ENCODE measurements around the gene GET4. TPM values are rescaled to one million over a fixed set of nuclear protein-coding genes. Genes with fewer than 3 reads are reported as not detected.

GET4 gene
- total RNA-seq, 1 donor from 2014 or later, result 44.5 TPM

GRCh38 chr7:862157-862556, 14.2 kb upstream of the GET4 start:
- no peak for FAIRE-seq
- TF ChIP-seq, protein P1, sequence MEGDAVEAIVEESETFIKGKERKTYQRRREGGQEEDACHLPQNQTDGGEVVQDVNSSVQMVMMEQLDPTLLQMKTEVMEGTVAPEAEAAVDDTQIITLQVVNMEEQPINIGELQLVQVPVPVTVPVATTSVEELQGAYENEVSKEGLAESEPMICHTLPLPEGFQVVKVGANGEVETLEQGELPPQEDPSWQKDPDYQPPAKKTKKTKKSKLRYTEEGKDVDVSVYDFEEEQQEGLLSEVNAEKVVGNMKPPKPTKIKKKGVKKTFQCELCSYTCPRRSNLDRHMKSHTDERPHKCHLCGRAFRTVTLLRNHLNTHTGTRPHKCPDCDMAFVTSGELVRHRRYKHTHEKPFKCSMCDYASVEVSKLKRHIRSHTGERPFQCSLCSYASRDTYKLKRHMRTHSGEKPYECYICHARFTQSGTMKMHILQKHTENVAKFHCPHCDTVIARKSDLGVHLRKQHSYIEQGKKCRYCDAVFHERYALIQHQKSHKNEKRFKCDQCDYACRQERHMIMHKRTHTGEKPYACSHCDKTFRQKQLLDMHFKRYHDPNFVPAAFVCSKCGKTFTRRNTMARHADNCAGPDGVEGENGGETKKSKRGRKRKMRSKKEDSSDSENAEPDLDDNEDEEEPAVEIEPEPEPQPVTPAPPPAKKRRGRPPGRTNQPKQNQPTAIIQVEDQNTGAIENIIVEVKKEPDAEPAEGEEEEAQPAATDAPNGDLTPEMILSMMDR (IDR thresholded peaks at IDR 0.05; ENCODE audit: insufficient read depth, low read length, severe bottlenecking), result no peak
- peaks cover 29% of the 10 kb centered on the region for H3K36me3 ChIP-seq (ENCODE audit: control insufficient read depth, insufficient read depth, low read length)
- no peaks in the 10 kb centered on the region for H3K27me3 ChIP-seq (ENCODE audit: control insufficient read depth, insufficient read depth, low read length)
- no peak overlapping the region for H3K4me3 ChIP-seq (ENCODE audit: low read depth, low read length)
- DNase-seq (ENCODE audit: low read depth), result no peak

- FAIRE-seq (no peak), DNase-seq (ENCODE audit: low read depth) (no peak)
- Histone ChIP-seq H3K36me3 (ENCODE audit: control insufficient read depth, insufficient read depth, low read length) (peaks cover 24% of the 10 kb centered on the region), H3K4me3 (ENCODE audit: low read depth, low read length) (no peak overlapping the region), H3K27me3 (ENCODE audit: control insufficient read depth, insufficient read depth, low read length) (no peaks in the 10 kb centered on the region)
- TF ChIP-seq, protein P1 (IDR thresholded peaks at IDR 0.05; ENCODE audit: insufficient read depth, low read length, severe bottlenecking), result no peak
These were observed 13.2 kb upstream of the GET4 start for GRCh38 chr7:863106-863505.

- peaks cover 28% of the 10 kb centered on the region for H3K36me3 ChIP-seq (ENCODE audit: control insufficient read depth, insufficient read depth, low read length)
- DNase-seq (ENCODE audit: low read depth), result no peak
These were observed 10.4 kb upstream of the GET4 start for GRCh38 chr7:865921-866320.

DNA sequence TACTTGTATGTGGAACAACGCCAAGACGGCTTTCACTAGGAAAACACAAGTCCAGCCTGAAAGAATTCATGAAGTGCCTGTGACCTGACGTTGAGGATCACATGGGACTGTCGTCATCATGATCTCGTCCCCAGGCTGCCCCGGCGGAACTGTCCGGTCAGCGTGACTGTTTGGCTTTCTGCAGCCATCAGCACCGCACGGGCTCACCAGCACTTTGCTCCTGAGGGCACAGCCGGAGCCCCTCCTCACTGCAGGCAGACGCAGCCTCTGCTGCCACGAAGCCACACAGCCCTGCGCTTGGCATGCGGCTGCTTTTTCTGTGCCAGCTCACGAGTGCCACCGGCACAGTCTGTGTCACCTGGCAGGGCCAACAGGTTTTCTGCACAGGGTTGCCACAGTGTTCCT, 9.4 kb upstream of the GET4 start:
- no peak overlapping the region for H3K4me3 ChIP-seq (ENCODE audit: low read depth, low read length)
- TF ChIP-seq, protein P1 (IDR thresholded peaks at IDR 0.05; ENCODE audit: insufficient read depth, low read length, severe bottlenecking), result no peak
- FAIRE-seq (no peak), DNase-seq (ENCODE audit: low read depth) (no peak)
- H3K27me3 ChIP-seq (ENCODE audit: control insufficient read depth, insufficient read depth, low read length), result no peaks in the 10 kb centered on the region
- peaks cover 21% of the 10 kb centered on the region for H3K36me3 ChIP-seq (ENCODE audit: control insufficient read depth, insufficient read depth, low read length)

More at GRCh38 chr7:865921-866320, 10.4 kb upstream of the GET4 start:
- TF ChIP-seq, protein P1 (IDR thresholded peaks at IDR 0.05; ENCODE audit: insufficient read depth, low read length, severe bottlenecking), result no peak
- no peak overlapping the region for H3K4me3 ChIP-seq (ENCODE audit: low read depth, low read length)
- FAIRE-seq, result peak; percentile 36
- no peaks in the 10 kb centered on the region for H3K27me3 ChIP-seq (ENCODE audit: control insufficient read depth, insufficient read depth, low read length)

DNA sequence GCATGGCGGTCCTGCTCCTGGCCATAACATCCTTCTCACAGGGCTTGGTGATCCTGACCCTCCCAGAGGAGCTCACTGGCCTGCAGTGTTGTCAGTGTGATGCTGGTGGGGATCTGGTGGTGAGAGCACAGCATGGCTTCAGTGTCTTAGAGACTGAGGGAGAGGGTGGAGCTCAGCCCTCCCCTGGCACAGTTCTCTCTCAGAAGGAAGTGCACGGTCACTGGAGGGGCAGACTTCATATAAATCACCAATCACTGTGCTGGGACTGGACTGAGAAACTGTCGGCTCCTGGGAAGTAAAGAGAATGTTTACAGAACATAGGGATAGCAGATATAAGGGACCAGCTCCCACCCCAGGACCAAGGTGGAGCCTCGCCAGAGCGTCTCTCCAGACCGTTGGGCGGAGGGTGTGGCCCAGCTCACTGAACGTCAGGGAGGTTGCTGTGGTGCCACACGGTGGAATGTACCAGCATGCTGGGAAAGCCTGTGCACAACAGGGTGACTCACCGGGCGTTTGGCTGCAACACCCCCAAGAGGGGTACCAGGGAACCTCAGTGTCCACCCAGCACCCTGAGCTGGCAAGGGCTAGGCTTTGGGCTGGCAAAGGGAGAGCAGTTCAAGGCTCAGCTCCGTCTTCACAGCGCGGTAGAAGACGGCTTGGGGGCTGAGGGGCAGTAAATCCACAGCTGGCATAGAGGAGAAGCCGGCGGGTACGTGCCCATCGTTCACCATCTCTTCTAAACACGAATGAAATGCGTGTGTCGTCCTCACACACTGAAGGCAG, 8.8 kb upstream of the GET4 start:
- TF ChIP-seq, protein P1 (IDR thresholded peaks at IDR 0.05; ENCODE audit: insufficient read depth, low read length, severe bottlenecking), result no peak
- FAIRE-seq (peak; percentile 13), DNase-seq (ENCODE audit: low read depth) (peak; percentile 59)
- Histone ChIP-seq H3K27me3 (ENCODE audit: control insufficient read depth, insufficient read depth, low read length) (no peaks in the 10 kb centered on the region), H3K36me3 (ENCODE audit: control insufficient read depth, insufficient read depth, low read length) (peaks cover 20% of the 10 kb centered on the region), H3K4me3 (ENCODE audit: low read depth, low read length) (no peak overlapping the region)

- H3K4me3 ChIP-seq (ENCODE audit: low read depth, low read length), result no peak overlapping the region
- FAIRE-seq, result no peak
- H3K36me3 ChIP-seq (ENCODE audit: control insufficient read depth, insufficient read depth, low read length), result peaks cover 20% of the 10 kb centered on the region
- DNase-seq (ENCODE audit: low read depth), result no peak
- TF ChIP-seq, protein P1 (IDR thresholded peaks at IDR 0.05; ENCODE audit: insufficient read depth, low read length, severe bottlenecking), result no peak
- H3K27me3 ChIP-seq (ENCODE audit: control insufficient read depth, insufficient read depth, low read length), result no peaks in the 10 kb centered on the region
These were observed 8.2 kb upstream of the GET4 start for GRCh38 chr7:868189-868486.
